HG03342 (cell line): ENCODE measurements around the gene HAGH.
"Not testable (repeated sequence)": the region's sequence is repeated elsewhere in the genome, so short reads cannot be mapped to it uniquely, and the experiment has no call there.

ENCODE experiments used
- ATAC-seq: cut with Tn5 transposase; IDR thresholded peaks from one replicate; pipeline ENCODE4 v1.9.1; 2021; ENCODE audit warnings: mild to moderate bottlenecking, moderate library complexity; ENCODE audit not compliant: unreplicated experiment

The HAGH gene

DNA sequence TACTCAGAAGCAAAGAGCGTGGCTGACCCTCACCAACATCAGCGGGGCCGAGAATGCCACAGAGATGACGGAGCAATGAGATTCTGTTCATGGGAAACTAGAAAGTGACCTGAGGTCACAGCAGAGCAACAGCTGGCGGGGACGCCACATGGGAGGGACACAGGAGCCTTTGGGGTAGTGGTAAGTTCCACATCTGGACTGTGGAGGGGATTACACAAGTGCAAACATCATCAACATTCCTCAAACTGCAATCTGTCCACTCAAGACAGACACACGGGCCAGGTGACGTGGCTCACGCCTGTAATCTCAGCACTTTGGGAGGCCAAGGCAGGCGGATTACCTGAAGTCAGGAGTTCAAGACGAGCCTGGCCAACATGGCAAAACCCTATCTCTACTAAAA lies 11.2 kb downstream of the HAGH start:
- no peak for ATAC-seq

DNA sequence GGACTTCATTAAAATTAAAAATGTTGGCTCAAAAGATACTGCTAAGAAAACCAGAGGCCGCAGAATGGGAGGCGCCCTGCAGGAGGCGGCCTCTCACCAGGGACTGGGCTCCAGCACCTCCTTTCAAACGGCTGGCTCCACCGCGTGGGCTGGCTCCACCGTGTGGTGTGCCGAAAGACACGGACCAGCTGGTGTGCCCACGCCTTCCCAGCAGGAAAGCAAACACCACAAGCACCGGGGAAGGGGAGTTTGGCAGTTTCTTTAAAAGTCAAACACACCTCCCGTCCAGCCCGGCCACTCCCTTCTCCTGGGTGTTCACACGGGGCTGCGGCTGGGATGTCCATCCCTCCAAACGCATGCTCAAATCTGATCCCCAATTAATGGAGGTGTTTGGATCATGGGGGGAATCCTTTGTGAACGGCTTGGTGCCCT lies 13.9 kb downstream of the HAGH start:
- no peak for ATAC-seq

DNA sequence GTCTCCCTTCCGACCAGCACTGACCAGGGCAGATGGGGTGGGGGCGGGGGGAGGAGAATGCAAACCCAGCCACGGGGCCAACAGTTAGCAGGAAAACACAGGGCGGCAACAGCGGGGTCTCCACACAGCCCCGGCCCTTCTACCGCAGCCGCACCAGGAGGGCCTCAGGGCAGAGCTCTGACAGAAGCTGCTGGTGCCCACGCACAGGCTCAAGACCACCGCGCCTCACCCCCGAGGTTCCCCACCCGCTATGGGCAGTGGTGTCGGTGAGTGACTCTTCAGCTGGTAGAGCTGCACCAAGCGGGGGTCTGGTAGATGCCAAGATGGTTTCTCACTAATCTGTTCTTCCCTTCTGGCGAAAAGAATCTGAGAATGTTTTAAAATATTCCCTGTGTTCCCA lies 16.1 kb downstream of the HAGH start:
- no peak for ATAC-seq

DNA sequence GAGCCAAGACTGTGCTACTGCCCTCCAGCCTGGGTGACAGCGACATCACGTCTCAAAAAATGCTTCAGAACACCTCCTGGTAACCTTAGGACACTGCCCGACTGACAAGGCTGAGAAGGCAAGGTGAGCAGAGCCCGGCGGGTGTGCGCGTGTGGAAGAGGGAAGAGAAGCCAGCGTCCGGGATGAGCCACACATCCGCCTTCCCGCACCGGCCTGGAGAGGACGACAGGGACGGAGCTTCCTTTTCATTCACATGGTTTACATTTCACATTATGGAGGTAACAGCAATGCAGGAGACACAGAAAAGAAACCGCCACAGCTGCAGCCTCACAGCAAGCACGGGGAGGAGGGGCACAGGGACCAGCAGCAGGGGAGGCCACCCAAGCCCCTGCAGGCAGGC lies 16.5 kb downstream of the HAGH start:
- ATAC-seq: no peak

DNA sequence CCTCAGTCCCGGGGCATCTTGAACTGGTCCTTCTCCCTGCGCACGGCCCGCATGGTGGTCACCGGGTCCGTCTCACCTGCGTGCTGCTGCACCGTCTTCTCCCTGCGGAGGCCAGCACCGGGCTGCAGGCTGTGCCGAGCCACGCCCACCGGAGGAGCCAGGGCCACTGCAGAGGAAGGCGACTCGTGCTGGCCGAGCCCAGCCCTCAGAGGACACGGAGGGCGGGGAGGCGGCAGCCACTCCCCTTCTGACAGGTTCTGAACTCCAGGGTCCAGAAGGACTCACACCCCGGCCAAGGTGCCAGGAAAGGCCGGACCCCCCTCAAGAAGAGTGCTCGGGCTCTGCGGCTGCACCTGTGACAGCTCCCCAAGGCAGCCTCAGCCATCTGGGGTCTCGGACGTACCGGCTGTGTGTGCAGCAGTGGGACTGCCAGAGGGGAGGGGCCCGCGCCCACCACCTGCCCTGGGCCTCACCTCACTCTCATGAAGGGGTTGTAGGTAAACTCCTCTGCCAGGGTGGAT lies 17.3 kb downstream of the HAGH start:
- ATAC-seq: no peak

DNA sequence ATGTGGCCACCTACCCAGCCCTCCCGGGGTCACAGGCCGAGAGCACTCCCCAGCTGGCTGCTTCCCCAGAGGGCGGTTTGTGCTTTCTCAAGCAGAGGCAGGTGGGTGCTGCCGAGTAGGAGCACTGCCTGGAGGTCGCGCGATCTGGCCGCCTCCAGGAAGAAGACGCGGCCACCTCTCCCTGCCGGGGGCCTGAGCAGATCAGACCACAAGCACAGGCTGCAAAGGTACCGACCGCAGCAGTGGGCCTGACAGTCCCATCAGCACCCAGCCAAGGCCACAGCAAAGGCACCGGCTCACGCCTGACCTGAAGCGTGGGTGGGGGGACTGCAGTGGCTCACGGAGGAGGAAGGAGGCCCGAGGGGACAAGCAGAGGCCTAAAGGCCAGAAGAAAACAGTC lies 17.9 kb downstream of the HAGH start:
- ATAC-seq: no peak

GRCh38 chr16:1807626-1808025 lies 19.0 kb downstream of the HAGH start:
- ATAC-seq: no peak

GRCh38 chr16:1800701-1801100 lies 25.9 kb downstream of the HAGH start:
- no peak for ATAC-seq

GRCh38 chr16:1799263-1799662 lies 27.4 kb downstream of the HAGH start:
- ATAC-seq: not testable (repeated sequence)

DNA sequence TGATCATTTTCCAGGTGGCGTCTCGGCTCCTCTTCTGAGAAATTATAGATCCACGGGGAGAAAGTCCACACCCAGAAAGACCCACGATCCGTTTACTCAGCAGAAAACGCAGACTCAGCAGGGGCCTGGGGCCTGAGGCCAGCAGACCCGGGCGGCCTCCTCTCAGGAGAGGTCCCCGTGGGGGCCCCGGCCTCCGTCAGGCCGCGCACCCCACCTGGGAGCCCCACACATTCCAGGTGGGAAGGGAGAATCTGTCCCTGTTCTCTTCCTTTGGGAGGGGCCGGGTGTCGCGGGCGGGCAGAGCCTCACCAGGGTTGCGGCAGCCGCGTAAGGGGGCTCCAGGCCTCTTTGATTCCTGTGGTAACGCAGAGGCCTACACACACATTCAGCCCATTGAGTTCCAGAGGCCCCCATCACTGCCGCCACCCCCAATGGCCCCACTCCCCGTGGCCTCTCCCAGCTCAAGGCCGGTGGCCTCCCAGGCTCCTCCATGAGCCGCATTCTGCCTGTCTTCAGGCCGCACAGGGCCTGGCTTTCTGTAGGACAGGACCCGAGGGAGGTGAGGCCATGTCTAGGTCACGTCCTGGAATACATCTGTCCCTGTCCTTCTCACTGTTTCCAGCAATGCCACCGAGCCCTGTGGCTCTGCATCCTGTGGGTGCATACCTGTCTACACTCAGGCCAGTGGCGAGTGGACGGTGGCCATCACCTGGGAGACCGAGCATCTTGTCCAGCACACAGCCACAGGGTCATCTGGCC lies 31.5 kb downstream of the HAGH start:
- ATAC-seq: no peak

DNA sequence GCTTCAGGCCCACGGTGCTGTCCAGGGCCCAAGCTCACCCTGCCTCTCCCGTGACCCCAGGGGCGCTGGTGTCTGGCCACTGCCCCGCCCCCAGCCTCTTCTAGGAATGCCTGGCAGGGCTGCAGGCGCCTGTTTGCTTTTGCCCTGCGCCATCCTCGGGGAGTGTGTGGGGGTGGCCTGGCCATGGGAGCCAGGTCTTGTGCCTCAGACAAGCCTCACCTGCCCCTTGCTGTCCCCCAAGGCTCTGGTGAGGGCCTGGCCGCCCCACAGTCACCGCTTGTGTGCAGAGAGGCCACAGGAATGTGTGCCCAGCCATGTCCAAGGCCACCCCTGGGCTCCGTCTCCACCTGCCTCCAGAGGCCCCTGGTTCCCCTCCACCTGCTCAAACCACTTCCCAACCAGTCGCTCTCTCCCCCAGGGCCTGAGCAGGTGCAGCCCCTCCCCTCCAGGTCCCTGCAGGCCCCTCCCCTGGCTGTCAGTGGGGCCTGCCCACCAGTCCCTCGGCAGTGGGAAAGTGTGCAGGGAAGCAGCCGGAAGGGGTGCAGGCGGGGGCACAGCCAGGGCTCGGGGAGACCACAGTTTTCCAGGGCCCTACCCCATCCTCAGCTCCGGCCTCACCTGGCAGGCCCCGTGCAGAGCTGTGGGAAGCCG lies 32.3 kb downstream of the HAGH start:
- no peak for ATAC-seq

DNA sequence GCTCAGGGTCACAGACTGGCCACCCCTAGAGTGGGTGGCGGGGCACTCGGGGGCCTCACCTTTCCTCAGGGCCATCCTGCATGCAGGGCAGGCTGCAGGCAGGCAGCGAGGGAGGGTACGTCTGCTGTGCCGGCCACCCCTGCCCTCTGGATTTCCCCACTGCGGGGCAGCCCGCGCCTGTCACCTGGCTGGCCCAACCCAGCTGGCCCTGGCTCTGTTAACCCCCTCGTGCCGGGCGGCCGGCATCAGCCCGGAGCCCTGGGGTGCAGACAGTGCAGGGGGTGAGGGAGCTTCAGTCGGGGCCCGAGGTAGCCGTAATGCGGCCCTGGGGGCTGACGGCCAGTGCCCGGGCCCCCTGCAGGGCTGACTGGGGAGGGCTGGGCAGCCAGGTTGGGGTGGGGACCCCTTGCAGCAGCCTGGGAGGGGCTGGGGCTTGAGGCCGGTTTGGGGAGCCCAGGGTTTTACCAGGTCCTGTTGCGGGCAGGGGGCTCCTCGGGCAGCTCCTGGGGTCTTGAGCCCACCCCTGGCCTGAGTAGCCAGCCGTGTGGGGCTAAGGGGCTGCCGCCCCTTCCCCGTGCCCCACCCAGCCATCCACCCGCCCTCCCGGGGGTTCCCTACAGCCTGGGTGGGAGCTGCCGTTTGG lies 32.9 kb downstream of the HAGH start, which contains the start of gene IGFALS:
IGFALS (minus strand) TSS at position 128 of the 643 bp plus-strand sequence; CDS start at position 75, 53 bp downstream.
- no peak for ATAC-seq

GRCh38 chr16:1792836-1793577 lies 33.6 kb downstream of the HAGH start:
- no peak for ATAC-seq

DNA sequence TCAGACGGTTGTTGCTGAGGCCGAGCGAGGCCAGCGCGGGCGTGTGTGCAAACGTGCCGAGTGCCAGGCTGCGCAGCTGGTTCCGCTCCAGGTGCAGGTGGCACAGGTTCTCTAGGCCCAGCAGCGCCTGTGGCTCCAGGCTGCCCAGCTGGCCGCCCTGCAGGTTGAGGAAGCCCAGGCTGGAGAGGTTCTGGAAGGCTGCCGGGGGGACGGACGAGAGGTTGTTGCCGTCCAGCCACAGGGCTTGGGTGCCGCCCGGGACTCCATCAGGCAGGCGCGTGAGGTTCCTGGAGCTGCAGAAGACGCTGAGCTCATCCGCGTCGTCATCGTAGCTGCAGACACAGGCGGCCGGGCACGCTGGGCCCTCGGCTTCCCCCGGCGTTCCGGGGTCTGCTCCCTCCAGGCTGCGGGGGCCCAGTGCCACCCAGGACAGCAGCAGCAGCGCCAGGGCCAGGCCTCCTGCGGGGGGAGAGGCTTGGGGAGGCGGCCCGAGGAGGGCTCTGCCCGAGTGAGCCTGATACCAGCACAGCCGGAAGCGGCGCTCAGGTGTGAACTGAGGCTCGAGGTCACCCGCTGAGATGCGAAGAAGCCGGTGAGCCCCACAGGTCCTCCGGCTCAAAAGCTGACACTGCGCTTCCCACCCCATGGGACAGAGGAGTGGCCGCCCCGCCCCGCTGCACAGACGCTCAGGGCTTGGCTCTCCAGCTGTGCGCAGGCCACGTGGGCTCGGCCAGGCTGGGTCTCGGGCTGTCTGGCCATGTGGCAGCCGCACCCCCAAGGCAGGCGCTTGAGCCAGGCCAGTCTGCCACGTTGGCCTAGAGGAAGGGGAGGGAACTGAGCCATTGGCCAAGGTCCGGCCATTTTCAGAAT lies 34.4 kb downstream of the HAGH start:
- no peak for ATAC-seq

DNA sequence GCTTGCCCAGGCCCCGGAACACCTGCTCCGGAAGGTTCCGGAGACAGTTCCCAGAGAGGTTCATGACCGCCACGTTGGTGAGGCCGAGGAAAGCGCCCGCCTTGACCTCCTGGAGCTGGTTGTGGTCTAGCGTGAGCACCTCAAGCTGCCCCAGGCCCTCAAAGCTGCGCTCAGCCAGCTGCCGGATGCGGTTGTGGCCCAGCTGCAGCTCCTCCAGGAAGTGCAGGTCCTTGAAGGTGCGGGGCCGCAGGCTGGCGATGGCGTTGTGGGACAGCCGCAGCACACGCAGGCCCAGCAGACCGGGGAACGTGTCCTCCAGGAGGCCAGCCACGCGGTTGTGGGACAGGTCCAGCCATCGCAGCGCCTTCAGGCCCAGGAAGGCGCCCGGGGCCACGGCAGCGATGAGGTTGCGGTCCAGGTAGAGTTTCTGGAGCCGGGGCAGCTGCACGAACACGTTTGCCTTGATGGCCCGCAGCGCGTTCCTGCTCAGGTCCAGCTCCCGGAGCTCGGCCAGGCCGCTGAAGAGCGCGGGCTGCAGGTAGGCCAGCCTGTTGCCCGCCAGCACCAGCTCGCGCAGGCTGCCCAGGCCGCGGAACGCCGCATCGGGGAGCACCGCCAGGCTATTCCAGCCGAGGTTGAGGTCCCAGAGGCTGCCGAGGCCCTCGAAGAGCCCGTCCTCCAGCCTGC lies 35.2 kb downstream of the HAGH start:
- no peak for ATAC-seq

GRCh38 chr16:1790611-1791255 lies 35.9 kb downstream of the HAGH start:
- no peak for ATAC-seq

DNA sequence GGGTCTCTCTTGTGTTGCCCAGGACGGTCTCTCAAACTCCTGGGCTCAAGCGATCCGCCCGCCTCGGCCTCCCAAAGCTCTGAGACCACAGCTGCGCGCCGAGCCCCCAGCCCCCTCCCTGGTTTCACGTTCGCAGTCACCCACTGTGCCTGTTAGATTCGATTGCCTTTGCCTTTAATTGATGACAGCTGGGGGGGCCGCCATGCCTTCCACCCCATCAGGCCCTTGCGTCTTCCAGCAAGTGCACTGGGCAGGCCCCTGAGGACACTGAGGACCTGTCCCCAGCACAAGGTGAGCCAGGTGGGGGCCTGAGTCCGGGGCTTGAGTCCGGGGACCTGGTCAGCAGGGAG lies 36.4 kb downstream of the HAGH start:
- no peak for ATAC-seq

DNA sequence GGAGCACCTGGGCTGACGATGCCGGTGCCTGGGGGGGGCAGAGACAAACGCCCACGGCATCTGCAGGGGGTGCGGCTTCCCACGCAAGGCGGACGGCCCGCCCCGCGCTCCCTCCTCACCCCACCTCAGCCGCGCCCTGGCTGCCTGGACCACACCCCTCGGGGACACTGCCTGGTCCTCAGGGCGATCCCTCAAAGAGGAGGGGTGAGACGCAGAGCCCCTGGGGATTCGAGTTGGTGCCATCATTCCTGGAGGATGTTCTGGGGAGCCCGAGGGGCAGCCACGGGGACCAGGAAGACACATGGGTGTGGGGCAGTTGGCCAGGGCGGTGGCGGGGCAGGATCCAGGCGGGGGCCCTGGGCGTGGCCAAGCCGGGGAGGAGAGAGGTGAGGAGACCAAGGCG lies 37.0 kb downstream of the HAGH start:
- no peak for ATAC-seq

- no peak for ATAC-seq
Measured at GRCh38 chr16:1788708-1789100, 37.9 kb downstream of the HAGH start.
